ENCODE results near the gene DGKE. TPM values are rescaled to one million over a fixed set of nuclear protein-coding genes. Genes with fewer than 3 reads are reported as not detected.

Gene DGKE
- total and polyA plus RNA-seq, 7 donors, result 0.38 to 3.2 (median 0.76) TPM

GRCh38 chr17:56810891-56811775, 22.8 kb upstream of the DGKE start:
- Histone ChIP-seq H3K4me1 (no peaks in the 10 kb centered on the region), H3K4me3 (no peak overlapping the region), H3K27ac (no peak overlapping the region), H3K9me3 (no peaks in the 10 kb centered on the region), H3K36me3 (ENCODE audit: insufficient read depth in 1 of 2, low read depth in 1 of 2) (no peaks in the 10 kb centered on the region), H3K27me3 (ENCODE audit: insufficient read depth in 3 of 3, low read length in 2 of 3) (no peaks in the 10 kb centered on the region)
- no peak for ATAC-seq
- intact Hi-C loops (cut with DNase I), result no loop called here
- no peak for TF ChIP-seq CTCF (IDR thresholded peaks at IDR 0.05)
- WGBS, 3 donors, result 84 to 90% (median 87%) methylated on average over 12 of the region's 12 CpGs
- DNase-seq, result no peak

- Histone ChIP-seq H3K27ac (no peak overlapping the region), H3K36me3 (ENCODE audit: insufficient read depth in 1 of 2, low read depth in 1 of 2) (no peaks in the 10 kb centered on the region), H3K9me3 (no peaks in the 10 kb centered on the region), H3K27me3 (ENCODE audit: insufficient read depth in 3 of 3, low read length in 2 of 3) (no peaks in the 10 kb centered on the region), H3K4me3 (no peak overlapping the region), H3K4me1 (no peaks in the 10 kb centered on the region)
- ATAC-seq, result no peak
- 34 to 52% (median 37%) methylated on average over 6 to 7 of the region's 7 CpGs for WGBS, 3 donors
- no peak for TF ChIP-seq CTCF (IDR thresholded peaks at IDR 0.05)
- no peak for DNase-seq
- intact Hi-C loops (cut with DNase I), result no loop called here
Measured at GRCh38 chr17:56812901-56813388, 21.0 kb upstream of the DGKE start.

GRCh38 chr17:56815711-56816110, 18.2 kb upstream of the DGKE start:
- H3K36me3 ChIP-seq (ENCODE audit: insufficient read depth in 1 of 2, low read depth in 1 of 2), result no peaks in the 10 kb centered on the region
- peaks cover 4% of the 10 kb centered on the region for H3K4me1 ChIP-seq
- no peak overlapping the region for H3K27ac ChIP-seq
- H3K27me3 ChIP-seq (ENCODE audit: insufficient read depth in 3 of 3, low read length in 2 of 3), result no peaks in the 10 kb centered on the region
- DNase-seq (no peak), ATAC-seq (no peak)
- TF ChIP-seq CTCF (IDR thresholded peaks at IDR 0.05), result no peak
- WGBS, 3 donors, result 70 to 77% (median 71%) methylated on average over 6 of the region's 6 CpGs
- no peak overlapping the region for H3K4me3 ChIP-seq
- H3K9me3 ChIP-seq, result no peaks in the 10 kb centered on the region
- intact Hi-C loops (cut with DNase I), result no loop called here

- Histone ChIP-seq H3K36me3 (ENCODE audit: insufficient read depth in 1 of 2, low read depth in 1 of 2) (no peaks in the 10 kb centered on the region), H3K4me1 (peaks cover 4% of the 10 kb centered on the region), H3K27ac (no peak overlapping the region), H3K27me3 (ENCODE audit: insufficient read depth in 3 of 3, low read length in 2 of 3) (no peaks in the 10 kb centered on the region), H3K9me3 (no peaks in the 10 kb centered on the region), H3K4me3 (no peak overlapping the region)
- intact Hi-C loops (cut with DNase I), result no loop called here
- DNase-seq (no peak), ATAC-seq (no peak)
- TF ChIP-seq CTCF (IDR thresholded peaks at IDR 0.05), result no peak
Measured at GRCh38 chr17:56817066-56817465, 16.9 kb upstream of the DGKE start.
